Retina (tissue), 1 donor: ENCODE data around the gene CHST15.

Experiments
- DNase-seq: peaks from one replicate; pipeline ENCODE4 v3.0.0-alpha.2; 2016

Gene CHST15

DNA sequence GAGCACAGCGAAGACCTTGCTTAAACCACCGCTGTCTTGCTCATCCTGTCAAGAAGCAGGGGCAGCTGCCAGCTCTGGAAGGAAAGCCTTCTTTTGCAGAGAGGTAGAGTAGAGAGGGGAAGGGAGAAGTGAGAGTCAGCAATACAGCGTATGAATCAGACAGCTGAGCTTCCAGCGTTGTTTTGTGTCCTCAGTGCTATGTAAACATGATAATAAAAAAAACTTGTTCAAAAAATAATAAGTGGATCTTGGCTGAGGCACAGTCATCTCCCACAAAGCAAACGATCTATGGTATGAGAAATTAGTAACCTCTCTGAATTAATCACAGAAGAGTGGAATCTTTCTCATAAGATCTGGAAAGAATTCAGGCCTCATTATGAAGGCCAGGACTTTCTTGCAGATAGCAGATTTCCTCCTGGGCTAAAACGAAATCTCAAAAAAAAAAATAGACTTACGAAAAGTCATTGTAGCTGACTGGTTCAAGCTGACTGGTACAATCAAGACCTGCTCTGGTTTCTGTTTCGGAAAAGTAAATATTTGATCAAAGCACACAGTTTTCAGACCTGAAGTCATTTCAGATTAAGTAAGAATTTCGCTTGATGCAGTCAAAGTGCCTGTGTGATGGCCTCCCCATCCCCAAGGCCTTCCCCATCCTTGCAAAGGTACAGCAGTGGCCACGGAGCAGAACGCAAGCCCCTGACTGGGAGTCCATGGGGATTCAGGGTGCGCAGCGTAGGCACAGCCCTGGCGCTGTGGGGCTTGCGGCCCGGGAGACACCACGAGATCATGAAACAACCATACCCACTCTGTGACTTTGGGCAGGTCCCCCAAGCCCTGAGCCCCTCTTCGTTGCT is 29.4 kb downstream of the CHST15 start:
- DNase-seq = no peak

DNA sequence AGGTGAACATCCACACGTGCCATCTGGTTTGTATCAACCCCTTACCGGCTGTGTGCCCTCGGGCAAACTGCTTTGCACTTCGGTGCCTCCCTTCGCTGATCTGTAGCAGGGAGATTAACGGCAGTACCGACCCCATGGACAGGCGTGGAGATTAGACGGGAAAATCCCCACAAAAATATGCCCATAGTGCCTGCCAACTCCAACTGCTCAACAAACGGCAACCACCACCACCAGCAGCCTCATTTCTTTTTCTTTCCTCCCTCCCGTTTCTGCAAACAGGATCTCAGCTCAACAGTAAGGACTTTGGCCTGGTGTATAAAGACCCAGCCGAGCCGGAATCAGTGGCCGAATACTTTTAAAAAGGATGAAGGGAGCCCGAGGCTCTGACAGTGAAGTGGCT is 31.0 kb downstream of the CHST15 start:
- DNase-seq = no peak

DNA sequence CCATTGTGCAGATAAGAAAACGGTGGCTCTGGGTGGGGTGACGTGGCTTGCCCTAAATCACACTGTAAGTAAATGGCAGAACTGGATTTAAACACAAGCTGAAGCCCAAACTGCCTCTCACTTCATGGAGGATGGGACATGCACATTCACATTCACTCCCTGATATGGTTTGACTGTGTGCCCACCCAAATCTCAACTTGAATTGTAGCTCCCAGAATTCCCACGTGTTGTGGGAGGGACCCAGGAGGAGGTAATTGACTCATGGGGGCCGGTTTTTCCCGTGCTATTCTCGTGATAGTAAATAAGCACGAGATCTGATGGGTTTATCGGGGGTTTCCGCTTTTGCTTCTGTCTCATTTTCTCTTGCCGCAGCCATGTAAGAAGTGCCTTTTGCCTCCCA is 32.4 kb downstream of the CHST15 start:
- DNase-seq = no peak

DNA sequence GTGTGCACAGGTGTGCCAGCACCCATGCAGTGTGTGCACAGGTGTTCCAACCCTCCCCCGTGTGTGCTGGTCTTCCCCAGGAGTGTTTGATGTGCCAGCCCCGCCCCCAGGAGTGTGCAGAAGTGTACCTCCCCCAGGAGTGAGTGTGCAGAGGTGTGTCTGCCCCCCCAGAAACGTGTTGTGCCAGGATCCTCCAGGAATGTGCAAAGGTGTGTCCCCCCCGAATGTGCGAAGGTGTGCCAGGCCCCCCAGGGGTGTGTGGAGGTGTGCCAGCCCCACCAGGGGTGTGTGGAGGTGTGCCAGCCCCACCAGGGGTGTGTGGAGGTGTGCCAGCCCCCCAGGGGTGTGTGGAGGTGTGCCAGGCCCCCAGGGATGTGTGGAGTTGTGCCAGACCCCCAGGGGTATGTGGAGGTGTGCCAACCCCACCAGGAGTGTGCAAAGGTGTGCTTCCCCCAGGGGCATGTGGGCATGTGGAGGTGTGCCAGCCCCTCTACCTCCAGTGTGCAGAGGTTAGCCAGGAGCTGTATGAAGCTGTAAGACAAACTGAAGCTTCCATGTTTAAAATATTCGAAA is 33.2 kb downstream of the CHST15 start:
- no peak for DNase-seq

DNA sequence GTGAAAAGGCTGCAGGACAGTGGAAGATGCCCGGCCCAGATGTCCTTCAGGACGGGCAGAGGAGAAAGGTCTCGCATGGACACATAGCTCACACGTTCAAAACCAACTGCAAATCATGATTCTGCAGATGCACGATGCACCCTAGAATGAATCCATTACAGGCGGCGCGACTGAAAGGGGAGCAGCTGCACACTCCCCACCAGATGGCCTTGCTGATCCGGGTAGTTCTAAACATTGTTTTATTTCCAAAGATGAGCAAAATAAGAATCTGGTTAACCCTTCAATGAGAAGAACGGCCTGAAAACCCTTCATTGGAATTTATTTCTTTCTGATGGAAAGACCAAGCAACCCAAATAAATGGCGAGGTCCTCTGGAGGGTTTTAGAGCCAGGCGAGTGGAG is 33.8 kb downstream of the CHST15 start:
- no peak for DNase-seq

DNA sequence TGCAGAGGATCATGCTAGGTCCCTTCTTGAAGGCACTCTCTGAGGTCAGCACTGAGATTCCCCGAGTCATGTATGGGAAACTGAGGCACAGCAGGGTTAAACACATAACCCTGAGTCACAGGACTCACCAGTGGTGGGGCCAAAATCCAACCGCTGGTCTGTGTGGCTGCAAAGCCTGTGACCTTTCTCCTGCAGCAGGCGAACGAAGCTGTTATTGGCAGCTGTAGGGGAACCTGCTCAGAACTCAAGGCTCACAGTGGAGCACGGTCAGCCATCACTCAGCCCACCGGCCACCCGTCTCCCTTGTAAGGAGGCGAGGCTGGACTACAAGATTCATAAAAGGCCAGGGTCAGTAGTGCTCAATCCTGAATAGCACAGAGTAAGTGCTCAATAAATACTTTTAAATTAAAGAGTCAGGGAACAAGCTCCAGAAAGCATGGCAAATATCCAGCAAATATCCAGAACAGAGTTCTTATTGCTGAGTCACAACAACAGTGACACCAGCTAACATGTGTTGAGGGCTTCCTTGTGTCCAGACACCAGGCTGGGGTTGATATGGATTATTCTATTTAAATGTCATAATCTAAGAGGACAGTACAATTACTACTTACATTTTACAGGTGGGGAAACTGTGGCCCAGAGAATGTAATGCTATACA is 34.9 kb downstream of the CHST15 start:
- no peak for DNase-seq

DNA sequence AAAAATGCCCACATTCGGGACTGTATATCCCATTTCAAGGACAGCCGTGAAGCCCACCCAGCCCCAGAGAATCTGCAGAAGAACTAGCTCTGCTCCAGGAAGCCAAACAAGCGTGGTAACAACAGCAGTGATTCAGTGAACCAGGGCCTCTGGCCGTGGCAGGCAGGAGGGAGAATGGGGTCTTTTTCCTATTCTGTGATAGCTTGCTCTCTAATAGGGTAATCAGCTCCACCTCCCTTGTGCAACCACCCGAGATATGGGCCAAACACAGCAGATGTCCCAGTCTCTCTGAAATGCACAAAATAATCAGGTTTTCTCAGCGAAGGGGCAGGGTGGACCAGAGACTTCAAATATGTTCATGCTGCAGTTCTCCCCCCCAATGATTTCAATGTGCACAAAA is 35.8 kb downstream of the CHST15 start:
- peak; percentile 52 for DNase-seq

DNA sequence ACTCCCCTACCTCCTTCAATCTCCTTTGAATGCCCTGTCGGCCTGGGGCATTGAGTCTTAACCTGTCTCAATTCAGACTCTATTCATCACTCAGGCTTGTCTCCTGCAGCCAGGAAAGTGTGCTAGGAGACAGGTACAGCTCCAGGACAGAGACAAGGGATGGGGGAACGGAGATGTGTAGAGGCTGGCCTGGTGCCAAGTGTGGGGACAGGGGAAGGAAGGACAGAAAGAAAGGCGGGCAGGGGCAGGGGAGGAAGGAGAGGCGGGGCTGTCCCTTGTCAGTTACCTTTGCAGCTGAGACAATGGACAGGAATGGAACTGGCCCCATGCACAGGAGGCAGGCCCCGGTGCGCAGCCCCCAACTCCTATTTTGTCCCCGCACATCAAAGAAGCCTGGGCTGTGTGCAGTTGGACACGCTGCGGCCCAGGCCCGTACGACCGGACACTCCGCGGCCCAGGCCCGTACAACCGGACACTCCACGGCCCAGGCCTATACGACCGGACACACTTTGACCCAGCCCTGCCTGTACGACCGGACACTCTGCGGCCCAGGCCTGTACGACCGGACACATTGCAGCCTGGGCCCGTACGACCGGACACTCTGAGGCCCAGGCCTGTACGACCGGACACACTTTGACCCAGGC is 36.9 kb downstream of the CHST15 start:
- DNase-seq = no peak

DNA sequence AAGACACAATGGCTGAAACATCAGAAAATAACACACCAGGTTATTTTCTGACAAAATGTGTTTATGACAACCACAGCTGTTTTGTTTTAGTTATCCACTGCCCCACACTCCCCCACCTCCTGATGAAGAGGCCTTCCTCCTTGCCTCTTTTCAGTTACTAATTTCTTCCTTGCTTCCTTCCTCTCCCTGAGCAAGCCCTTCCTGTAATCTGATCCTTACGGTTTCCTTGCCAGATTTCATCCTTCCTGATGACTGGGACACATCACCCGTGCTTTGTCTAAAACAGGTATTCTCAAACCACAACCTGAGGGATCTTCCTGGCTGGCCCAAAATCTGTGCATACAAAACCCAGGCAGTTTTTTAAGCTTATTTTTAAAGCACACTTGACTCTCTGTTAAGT is 39.4 kb downstream of the CHST15 start:
- DNase-seq = no peak

DNA sequence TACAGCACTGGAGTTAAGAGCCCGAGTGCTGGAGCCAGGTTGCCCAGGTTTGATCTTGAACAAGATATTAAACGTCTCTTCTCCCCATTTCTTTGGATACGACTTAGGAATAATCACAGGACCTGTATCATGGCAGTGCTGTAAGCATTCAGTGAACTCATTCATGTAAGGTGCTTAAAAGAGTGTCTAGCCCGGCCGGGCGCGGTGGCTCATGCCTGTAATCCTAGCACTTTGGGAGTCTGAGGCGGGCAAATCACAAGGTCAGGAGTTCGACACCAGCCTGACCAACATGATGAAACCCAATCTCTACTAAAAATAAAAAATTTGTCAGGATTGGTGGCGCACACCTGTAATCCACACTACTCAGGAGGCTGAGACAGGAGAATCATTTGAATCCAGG is 40.8 kb downstream of the CHST15 start:
- DNase-seq = no peak

DNA sequence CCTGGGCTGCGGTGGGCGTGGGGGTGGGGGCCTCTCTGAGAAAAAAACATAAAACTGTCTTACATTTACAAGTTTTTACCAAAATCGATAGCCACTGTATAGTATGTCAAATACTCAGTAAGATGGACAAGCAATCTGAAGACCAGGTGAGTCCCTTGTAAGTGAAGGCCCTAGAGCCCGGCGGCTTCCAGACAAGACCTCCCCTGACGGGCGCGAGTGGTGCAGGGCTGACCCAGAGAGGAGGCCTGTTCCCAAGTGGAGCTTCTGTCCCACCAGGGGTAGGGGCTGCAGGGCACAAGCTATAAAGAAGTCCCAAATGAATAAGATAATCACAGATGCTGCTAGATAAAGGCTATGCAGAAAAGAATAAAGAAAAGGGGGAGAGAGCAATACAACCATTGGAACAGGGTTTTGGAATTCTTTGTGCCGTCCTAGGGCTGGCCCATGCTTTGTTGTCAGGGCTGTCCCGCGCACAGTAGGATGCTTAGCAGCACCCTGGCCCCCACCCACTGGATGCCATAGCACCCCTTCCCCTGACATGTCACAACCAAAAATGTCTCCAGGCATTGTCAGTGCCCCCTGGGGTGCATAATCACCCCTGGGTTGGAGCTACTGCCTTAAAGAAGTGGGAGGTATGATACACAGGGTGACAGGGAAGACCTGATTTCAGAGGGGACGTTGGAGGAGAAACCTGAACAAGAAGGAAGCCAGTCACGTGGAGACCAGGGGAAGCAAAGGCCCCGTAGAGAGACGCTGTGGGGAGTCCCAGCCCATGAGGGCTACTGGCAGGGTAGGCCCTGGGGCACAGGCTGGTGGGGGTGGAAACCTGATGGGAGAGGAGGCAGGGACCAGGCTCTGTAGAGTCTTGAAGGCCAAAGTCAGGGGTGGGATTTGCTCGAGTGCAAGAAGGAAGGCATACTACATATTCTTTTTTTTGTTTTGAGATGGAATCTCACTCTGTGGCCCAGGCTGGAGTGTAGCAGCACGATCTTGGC is 43.1 kb downstream of the CHST15 start:
- no peak for DNase-seq

DNA sequence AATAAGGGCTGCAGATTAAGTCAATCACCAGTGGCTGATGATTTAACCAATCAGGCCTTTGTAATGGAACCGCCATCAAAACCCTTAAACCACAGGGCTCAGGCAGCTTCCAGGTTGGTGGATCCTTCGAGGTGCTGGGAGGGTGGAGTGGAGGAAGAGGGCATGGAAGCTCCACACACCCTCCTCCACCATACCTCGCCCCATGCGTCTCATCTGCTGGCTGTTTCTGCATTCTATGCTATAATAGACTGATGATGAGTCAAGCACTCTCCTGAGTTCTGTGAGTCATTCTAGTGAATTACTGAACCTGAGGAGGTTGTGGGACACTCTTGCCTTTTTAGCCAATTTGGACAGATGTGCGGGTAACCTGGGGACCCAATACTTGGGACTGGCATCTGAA is 43.9 kb downstream of the CHST15 start:
- DNase-seq = no peak

DNA sequence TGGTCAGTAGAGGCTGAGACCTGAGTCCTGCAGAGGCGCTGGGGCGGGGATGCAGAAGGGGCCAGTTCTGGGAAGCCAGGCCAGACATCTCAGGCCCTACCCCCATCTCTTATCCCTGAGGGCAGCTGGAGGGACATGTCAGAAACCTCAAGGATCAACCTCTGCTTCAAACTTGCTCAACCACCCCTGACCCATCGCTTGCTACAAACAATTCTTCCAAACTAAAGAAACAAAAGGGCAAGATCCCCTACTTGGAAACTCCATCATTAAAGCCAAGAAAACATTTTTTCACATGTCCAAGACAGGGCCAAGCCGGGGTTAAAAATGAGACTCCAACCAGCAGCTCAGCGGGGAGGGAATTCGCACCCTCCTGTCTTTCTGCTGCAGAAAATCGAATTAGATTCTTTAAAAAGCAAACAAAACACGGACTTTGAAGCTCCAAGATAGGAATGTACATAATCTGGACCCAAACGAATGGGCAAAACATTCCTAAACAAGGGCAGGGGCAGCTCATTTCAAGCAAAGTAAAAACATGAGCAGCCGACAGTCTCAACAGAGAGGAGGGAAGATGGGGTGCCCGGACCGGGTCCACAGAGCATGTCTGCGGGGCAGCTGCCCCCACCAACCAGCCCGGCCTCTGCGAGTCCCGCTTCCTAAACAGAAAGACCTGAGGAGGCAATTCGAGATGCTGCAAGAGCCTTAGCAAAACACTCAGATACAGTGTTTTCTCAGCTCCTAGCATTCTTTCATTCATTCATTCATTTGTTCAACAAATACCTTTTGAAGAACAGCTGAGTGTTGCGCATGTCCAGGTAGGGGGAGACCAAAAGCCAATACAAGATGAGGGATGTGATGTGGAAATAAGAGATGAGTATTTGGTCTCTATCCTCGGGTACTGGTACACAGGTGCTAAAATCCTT is 44.8 kb downstream of the CHST15 start:
- peak; percentile 42 for DNase-seq

DNA sequence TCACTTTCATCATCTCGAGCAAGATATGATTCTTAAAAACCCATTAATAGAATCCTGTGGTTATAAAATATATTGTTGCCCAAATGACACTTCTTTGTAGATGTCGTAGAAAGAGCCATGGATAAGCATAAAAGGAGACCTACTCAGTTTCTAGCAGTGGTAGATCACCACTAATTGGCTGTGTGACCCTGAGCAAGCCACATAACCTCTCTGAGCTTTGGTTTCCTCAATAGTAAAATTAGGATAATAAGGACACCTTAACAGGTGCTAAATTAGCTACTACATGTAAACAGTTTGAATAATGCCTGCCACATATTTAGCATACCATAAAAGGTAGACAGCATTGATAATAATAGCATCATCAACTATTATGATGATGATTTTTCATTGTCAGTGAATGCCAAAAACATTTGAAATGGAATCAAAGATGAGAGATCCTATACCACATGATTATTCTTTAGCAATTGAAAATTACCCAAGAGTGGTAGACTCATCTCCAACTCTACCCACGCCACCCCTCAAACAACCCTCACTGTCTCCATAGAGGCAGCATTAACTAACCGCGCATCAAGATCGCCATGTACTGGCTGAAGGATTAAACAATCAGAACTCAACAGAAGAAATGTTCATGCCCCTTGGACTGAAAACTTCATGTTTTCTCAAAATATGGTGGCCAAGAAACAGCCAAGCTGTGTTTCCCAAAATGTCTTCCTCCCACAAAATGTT is 45.8 kb downstream of the CHST15 start:
- no peak for DNase-seq

DNA sequence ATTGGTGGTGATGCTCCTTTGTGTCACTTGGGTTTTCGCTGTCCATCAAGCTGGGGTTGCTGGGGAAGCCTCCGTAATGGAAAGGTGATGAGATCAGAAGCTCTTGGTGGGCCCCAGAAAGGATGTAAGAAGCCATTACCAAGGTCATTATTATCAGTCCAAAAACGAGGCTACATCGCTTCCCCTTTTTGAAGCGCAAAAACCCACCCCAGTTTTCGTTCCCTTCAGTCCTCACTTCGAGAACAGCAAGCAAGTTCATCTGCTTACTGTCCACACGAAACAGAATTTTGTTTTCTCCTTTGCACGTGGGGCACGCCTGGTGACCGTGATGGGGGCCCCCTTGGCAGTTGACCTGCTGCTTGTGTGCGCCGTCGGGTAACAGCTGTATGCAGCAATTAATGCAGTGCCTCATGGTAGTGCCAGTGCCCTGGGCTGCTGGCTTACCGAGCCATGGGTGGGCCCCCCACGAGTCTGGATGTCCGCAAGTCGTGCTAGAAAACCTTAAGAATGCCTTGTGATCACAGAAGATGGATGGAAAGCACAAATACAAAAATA is 47.5 kb downstream of the CHST15 start:
- DNase-seq = no peak

DNA sequence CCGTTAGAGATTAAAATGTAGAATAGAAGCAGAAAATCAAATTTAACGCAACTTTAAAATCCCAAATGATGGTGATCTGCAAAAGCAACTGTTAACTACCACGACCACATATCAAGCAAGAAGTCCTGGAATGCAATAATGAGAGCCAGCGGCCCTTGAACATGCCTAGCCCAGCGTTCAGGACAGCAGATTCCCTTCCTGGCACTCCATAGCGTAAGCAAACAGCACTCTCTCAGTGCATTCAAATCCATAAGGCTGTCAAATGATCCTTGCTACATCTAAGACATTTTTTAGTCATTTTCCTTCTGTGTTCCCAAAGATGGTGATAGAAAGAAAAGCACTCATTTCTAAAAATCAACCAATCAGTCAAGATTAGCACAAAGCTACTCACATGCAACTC is 48.1 kb downstream of the CHST15 start:
- DNase-seq = no peak

DNA sequence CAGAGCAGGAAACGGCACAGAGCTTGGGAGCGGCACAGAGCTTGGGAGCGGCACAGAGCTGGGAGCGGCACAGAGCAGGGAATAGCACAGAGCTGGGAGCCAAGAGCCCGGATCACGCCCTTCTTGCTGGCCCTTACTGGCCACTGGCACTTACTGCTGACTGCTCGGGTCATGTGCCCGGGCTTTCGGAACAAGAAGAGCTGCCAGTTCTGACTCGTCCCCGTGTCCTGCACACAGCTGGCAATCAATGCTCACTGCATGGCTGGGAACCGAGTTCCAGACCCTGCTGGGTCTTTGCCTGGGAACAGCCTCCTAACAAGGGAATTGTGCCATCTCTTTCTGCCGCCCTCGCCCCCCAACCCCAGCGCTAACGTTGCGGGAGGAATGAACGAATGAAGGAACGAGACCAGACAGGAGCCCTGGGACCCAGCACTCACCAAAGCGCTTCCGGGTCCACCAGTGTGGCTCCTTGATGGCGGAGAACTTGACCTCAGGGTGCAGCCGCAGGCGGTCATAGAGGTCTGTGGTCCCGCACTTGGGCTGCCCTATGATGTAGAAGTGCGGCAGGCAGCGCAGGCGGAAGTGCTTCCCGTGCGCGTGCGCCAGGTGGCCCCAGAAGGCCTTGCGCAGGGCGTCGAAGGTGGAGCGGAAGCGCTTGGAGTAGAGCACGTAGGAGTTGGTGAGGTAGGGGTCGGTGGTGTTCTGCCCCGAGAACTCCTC is 49.1 kb downstream of the CHST15 start:
- DNase-seq = no peak

DNA sequence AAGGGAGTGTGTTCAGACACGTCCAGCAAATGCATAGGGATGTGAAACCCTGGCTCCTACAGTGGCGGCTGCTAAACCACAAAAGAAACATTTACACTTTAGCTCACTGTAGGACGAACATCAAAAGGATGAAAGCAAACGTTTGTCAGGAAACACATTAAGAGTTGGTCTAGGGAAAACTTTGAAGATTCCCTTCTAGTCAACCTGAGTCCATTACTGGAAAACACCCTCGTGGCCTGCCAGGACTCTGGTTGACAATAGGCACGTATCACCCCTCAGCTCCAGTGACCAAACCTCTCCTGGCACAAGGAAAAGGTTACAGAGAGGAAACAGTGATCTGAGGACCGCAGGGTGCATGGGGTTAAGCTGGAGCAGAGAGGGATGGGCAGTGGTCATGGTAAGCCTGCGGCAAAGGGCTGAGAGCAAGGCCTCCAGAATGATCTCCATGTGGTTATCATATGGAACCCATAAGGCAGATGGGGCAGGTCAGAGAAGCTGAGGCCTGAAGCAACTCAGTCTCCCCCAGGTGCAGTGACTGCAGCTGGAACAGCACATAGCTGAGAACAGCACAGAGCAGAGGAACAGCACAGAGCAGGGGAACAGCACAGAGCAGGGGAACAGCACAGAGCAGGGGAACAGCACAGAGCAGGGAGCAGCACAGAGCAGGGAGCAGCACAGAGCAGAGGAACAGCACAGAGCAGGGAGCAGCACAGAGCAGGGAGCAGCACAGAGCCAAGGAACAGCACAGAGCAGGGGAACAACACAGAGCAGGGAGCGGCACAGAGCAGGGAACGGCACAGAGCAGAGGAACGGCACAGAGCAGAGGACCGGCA is 49.9 kb downstream of the CHST15 start:
- no peak for DNase-seq
